ENCODE measurements around the gene AGBL1. TPM values are rescaled to one million over a fixed set of nuclear protein-coding genes. Genes with fewer than 3 reads are reported as not detected.

Gene AGBL1
- total and polyA plus RNA-seq, 2 experiments from 2014 or later, result 0.03 TPM; not detected in 1

GRCh38 chr15:86644339-86644738, 564.7 kb downstream of the AGBL1 start:
- no peaks in the 10 kb centered on the region for H4K20me1 ChIP-seq (replicated peaks; ENCODE audit: insufficient read depth)
- H3K27ac Mint-ChIP-seq, result no peak overlapping the region
- H3K4me3 Mint-ChIP-seq, result no peak overlapping the region
- DNase-seq (ENCODE audit: low spot score) (no peak), ATAC-seq (no peak)
- H3K79me2 ChIP-seq (replicated peaks; ENCODE audit: insufficient read depth), result no peaks in the 10 kb centered on the region
- no peaks in the 10 kb centered on the region; the same call in 2 of the 3 replicates for H3K4me1 Mint-ChIP-seq
- peaks cover 5% of the 10 kb centered on the region; the same call in 1 of the 2 replicates for H3K9me2 ChIP-seq (ENCODE audit: insufficient read depth)
- H2AFZ ChIP-seq, result no peak overlapping the region
- no peaks in the 10 kb centered on the region for H3F3A ChIP-seq (replicated peaks; ENCODE audit: low read depth)
- no peak overlapping the region for H3K4me3 ChIP-seq
- H3K9me3 Mint-ChIP-seq, result no peaks in the 10 kb centered on the region
- no peaks in the 10 kb centered on the region for H3K36me3 ChIP-seq (ENCODE audit: insufficient read depth)
- no peaks in the 10 kb centered on the region for H3K27me3 ChIP-seq (ENCODE audit: insufficient read depth)
- no peaks in the 10 kb centered on the region for H3K36me3 Mint-ChIP-seq (ENCODE audit: low read depth)
- H3K4me1 ChIP-seq (ENCODE audit: insufficient read depth), result no peaks in the 10 kb centered on the region
- no peaks in the 10 kb centered on the region for H3K27me3 Mint-ChIP-seq (ENCODE audit: insufficient read depth, low read depth, poor library complexity)
- no peak for TF ChIP-seq ETS1 (IDR thresholded peaks at IDR 0.05)
- TF ChIP-seq, protein P1, sequence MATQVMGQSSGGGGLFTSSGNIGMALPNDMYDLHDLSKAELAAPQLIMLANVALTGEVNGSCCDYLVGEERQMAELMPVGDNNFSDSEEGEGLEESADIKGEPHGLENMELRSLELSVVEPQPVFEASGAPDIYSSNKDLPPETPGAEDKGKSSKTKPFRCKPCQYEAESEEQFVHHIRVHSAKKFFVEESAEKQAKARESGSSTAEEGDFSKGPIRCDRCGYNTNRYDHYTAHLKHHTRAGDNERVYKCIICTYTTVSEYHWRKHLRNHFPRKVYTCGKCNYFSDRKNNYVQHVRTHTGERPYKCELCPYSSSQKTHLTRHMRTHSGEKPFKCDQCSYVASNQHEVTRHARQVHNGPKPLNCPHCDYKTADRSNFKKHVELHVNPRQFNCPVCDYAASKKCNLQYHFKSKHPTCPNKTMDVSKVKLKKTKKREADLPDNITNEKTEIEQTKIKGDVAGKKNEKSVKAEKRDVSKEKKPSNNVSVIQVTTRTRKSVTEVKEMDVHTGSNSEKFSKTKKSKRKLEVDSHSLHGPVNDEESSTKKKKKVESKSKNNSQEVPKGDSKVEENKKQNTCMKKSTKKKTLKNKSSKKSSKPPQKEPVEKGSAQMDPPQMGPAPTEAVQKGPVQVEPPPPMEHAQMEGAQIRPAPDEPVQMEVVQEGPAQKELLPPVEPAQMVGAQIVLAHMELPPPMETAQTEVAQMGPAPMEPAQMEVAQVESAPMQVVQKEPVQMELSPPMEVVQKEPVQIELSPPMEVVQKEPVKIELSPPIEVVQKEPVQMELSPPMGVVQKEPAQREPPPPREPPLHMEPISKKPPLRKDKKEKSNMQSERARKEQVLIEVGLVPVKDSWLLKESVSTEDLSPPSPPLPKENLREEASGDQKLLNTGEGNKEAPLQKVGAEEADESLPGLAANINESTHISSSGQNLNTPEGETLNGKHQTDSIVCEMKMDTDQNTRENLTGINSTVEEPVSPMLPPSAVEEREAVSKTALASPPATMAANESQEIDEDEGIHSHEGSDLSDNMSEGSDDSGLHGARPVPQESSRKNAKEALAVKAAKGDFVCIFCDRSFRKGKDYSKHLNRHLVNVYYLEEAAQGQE (IDR thresholded peaks at IDR 0.05; ENCODE audit: unreplicated experiment), result no peak
- no peak for TF ChIP-seq EZH2 (IDR thresholded peaks at IDR 0.05; ENCODE audit: low read depth, unreplicated experiment)
- no peak for TF ChIP-seq EZH2phosphoT487 (IDR thresholded peaks at IDR 0.05; ENCODE audit: unreplicated experiment)
- no peak for TF ChIP-seq ZNF462 (CRISPR knock-in tag; IDR thresholded peaks at IDR 0.05)
- no peak for TF ChIP-seq CREB1 (CRISPR knock-in tag; IDR thresholded peaks at IDR 0.05; ENCODE audit: low read depth)
- no peak for TF ChIP-seq NANOG (IDR thresholded peaks at IDR 0.05; ENCODE audit: borderline replicate concordance)
- no peak for TF ChIP-seq STAT1 (IDR thresholded peaks at IDR 0.05; ENCODE audit: unreplicated experiment)
- no peak for TF ChIP-seq ZNF114 (CRISPR knock-in tag; IDR thresholded peaks at IDR 0.05)
- TF ChIP-seq, protein P2, sequence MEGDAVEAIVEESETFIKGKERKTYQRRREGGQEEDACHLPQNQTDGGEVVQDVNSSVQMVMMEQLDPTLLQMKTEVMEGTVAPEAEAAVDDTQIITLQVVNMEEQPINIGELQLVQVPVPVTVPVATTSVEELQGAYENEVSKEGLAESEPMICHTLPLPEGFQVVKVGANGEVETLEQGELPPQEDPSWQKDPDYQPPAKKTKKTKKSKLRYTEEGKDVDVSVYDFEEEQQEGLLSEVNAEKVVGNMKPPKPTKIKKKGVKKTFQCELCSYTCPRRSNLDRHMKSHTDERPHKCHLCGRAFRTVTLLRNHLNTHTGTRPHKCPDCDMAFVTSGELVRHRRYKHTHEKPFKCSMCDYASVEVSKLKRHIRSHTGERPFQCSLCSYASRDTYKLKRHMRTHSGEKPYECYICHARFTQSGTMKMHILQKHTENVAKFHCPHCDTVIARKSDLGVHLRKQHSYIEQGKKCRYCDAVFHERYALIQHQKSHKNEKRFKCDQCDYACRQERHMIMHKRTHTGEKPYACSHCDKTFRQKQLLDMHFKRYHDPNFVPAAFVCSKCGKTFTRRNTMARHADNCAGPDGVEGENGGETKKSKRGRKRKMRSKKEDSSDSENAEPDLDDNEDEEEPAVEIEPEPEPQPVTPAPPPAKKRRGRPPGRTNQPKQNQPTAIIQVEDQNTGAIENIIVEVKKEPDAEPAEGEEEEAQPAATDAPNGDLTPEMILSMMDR (conservative IDR thresholded peaks at IDR 0.05; ENCODE audit: low read depth in 2 of 2), result no peak
- no peak overlapping the region for H3K4me2 ChIP-seq
- no peak overlapping the region for H3K27ac ChIP-seq (ENCODE audit: low read depth)

Data from GM23338 (cell line).